NCI-H146 (cell line): Measurements from ENCODE around the gene HOXA4.

Experiments used
- DNase-seq: peaks from one replicate; lab custom pipeline; 2025; lab: John Stamatoyannopoulos, UW

The HOXA4 gene

GRCh38 chr7:27130540-27131389 is at the start of gene HOXA4:
TSS of gene HOXA4 (minus strand) at chr7:27130757. CDS start at chr7:27130733, 24 bp downstream.
- no peak for DNase-seq

GRCh38 chr7:27179503-27180430 is 49.2 kb upstream of the HOXA4 start:
- DNase-seq: no peak

- DNase-seq: no peak
Observed at GRCh38 chr7:27179030-27179429, 48.5 kb upstream of the HOXA4 start.

- DNase-seq: no peak
Observed at GRCh38 chr7:27178366-27178765, 47.8 kb upstream of the HOXA4 start.

- no peak for DNase-seq
Observed at GRCh38 chr7:27177795-27178320, 47.3 kb upstream of the HOXA4 start.

- no peak for DNase-seq
Observed at GRCh38 chr7:27176962-27177794, 46.6 kb upstream of the HOXA4 start.

- DNase-seq: no peak
Observed at GRCh38 chr7:27176524-27176845, 45.9 kb upstream of the HOXA4 start.

GRCh38 chr7:27175626-27176523 is 45.3 kb upstream of the HOXA4 start:
- DNase-seq: no peak

GRCh38 chr7:27174874-27175625 is 44.5 kb upstream of the HOXA4 start:
- no peak for DNase-seq

GRCh38 chr7:27173956-27174873 is 43.7 kb upstream of the HOXA4 start, which contains the start of gene HOXA10:
TSS of gene HOXA10 (minus strand) at chr7:27174320. CDS start at chr7:27174306, 14 bp downstream.
- peak; percentile 60 for DNase-seq

GRCh38 chr7:27173511-27173955 is 43.0 kb upstream of the HOXA4 start:
- peak; percentile 78 for DNase-seq

- peak; percentile 81 for DNase-seq
Observed at GRCh38 chr7:27172823-27173510, 42.4 kb upstream of the HOXA4 start.

GRCh38 chr7:27172315-27172774 is 41.8 kb upstream of the HOXA4 start:
- DNase-seq: peak; percentile 40

- DNase-seq: no peak
Observed at GRCh38 chr7:27171637-27172314, 41.2 kb upstream of the HOXA4 start.

- no peak for DNase-seq
Observed at GRCh38 chr7:27171325-27171636, 40.7 kb upstream of the HOXA4 start.

GRCh38 chr7:27170426-27171324 is 40.1 kb upstream of the HOXA4 start:
- DNase-seq: no peak
